Hepatocyte (in vitro differentiated cells): Measurements from ENCODE around the gene MRPL46.
"Not testable (repeated sequence)": the region's sequence is repeated elsewhere in the genome, so short reads cannot be mapped to it uniquely, and the experiment has no call there.

Source experiments
- CTCF ChIP-seq: fragments of 200-600 bp; sonication (generic); IDR thresholded peaks from 2 replicates; pipeline ENCODE4 v1.5.1; 2016; ENCODE audit warnings: antibody characterized with exemption, mild to moderate bottlenecking; ENCODE audit not compliant: poor library complexity
- EZH2 ChIP-seq: fragments of 200-600 bp; sonication (generic); IDR thresholded peaks from 2 replicates; pipeline ENCODE4 v1.6.1; 2016; ENCODE audit warnings: antibody characterized with exemption, mild to moderate bottlenecking, borderline replicate concordance

GRCh38 chr15:88434106-88434505 is 33.1 kb downstream of the MRPL46 start:
- TF ChIP-seq CTCF, EZH2: not testable (repeated sequence)
